CD4-positive, alpha-beta T cell (primary cell): ENCODE measurements around the gene WDR37. TPM values are rescaled to one million over a fixed set of nuclear protein-coding genes. Genes with fewer than 3 reads are reported as not detected.

Source experiments
- ATAC-seq: fragments of 200-7000 bp; cut with Tn5 transposase; one replicate; pipeline ENCODE4 v1.10.0; 2022; ENCODE audit warnings: mild to moderate bottlenecking; ENCODE audit not compliant: poor library complexity
- CTCF ChIA-PET: fragments of 350-600 bp; sonication (Branson Sonifier 250); formaldehyde crosslinking; loops from one replicate; lab custom pipeline; 2021; ENCODE audit warnings: antibody characterized with exemption, inconsistent platforms; lab: Charles Lee
- POLR2A ChIA-PET: fragments of 350-600 bp; sonication (Branson Sonifier 250); formaldehyde crosslinking; loops from one replicate; lab custom pipeline; 2021; ENCODE audit warnings: antibody characterized with exemption, inconsistent platforms; lab: Charles Lee
- DNase-seq, 14 experiments: peaks; one replicate each; pipeline ENCODE4 v3.0.0-alpha.2; 2013 to 2020; ENCODE audit warnings: mixed read lengths in 2 of 14
- H3K27ac ChIP-seq, 2 donors: one replicate each; pipeline versions ENCODE4 v1.5.1 to v1.7.0; 2013; ENCODE audit warnings: low read length in 2 of 2, low read depth in 1 of 2, mild to moderate bottlenecking in 1 of 2
- H3K27me3 ChIP-seq, 2 experiments: 1 replicate in 1 of 2; 2 replicates in 1 of 2; pipeline versions ENCODE4 v1.6.1 to v1.7.0; 2013; ENCODE audit warnings: low read length in 2 of 2, control low read depth in 1 of 2, mild to moderate bottlenecking in 1 of 2, moderate library complexity in 1 of 2; ENCODE audit not compliant: insufficient read depth in 2 of 2, control insufficient read depth in 1 of 2
- H3K36me3 ChIP-seq: one replicate; pipeline ENCODE4 v1.6.1; 2013; ENCODE audit warnings: low read length, control low read depth; ENCODE audit not compliant: insufficient read depth
- H3K4me1 ChIP-seq: one replicate; pipeline ENCODE4 v1.6.1; 2013; ENCODE audit warnings: low read length, control low read depth; ENCODE audit not compliant: insufficient read depth
- H3K4me3 ChIP-seq: one replicate; pipeline ENCODE4 v1.5.1; 2013; ENCODE audit warnings: mild to moderate bottlenecking, low read length, moderate library complexity
- H3K9me3 ChIP-seq, 2 experiments: 1 replicate in 1 of 2; 2 replicates in 1 of 2; pipeline versions ENCODE4 v1.6.1 to v1.7.0; 2013; ENCODE audit warnings: low read length in 2 of 2, mild to moderate bottlenecking in 2 of 2, control low read depth in 1 of 2, moderate library complexity in 1 of 2; ENCODE audit not compliant: control insufficient read depth in 1 of 2, insufficient read depth in 1 of 2
- H3K27ac Mint-ChIP-seq: one replicate; pipeline ENCODE4 v1.8.0; 2020; ENCODE audit warnings: mixed read lengths
- H3K27me3 Mint-ChIP-seq: one replicate; pipeline ENCODE4 v1.8.0; 2021; ENCODE audit warnings: mixed read lengths
- H3K36me3 Mint-ChIP-seq: one replicate; pipeline ENCODE4 v1.8.0; 2021; ENCODE audit warnings: low read depth, mixed read lengths
- H3K4me1 Mint-ChIP-seq: one replicate; pipeline ENCODE4 v1.8.0; 2021; ENCODE audit warnings: low read depth, mixed read lengths
- H3K4me3 Mint-ChIP-seq: one replicate; pipeline ENCODE4 v1.8.0; 2020; ENCODE audit warnings: mild to moderate bottlenecking, mixed read lengths
- H3K9me3 Mint-ChIP-seq: one replicate; pipeline ENCODE4 v1.8.0; 2020; ENCODE audit warnings: mixed read lengths
- CTCF ChIP-seq: fragments of 200-600 bp; IDR thresholded peaks from one replicate; pipeline ENCODE4 v1.8.0; 2022; ENCODE audit warnings: antibody characterized with exemption, mild to moderate bottlenecking
- intact Hi-C, 2 experiments: fragments of 100-400 bp; cut with DNase I in 1 of 2; cut with micrococcal nuclease in 1 of 2; formaldehyde crosslinking; loops; one replicate each; pipeline versions ENCODE4 v1.15.1 to v1.9.0; 2023 to 2025; cut with DNase I, micrococcal nuclease
- total RNA-seq, 174 experiments: library from RNA in 2 of 174; stranded (reverse) in 2 of 174; gene quantifications; one replicate each; pipeline ENCODE4 v1.2.3 and lab custom pipeline; 2021 to 2026

Gene WDR37
- total RNA-seq, 2 experiments from 2014 or later = 17.0 to 17.7 TPM

DNA sequence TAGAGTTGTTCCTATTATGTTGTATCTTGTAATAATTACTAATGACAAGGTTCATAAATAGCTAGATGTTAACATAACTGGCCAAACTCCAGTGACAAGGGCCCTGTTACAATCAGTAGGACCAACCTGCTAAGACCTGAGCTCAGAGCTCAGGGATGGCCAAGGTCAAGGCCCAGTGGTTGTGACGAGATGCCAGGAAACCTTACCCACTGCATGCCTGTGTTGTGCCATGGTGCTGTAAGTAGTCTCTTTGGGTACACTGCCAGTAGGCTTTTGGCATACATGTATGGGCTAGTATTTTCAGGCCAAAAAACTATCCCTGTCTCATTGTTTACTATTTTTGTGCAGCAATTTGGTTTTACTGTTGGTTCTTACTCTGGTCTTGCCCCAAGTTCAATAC is 22.6 kb upstream of the WDR37 start:
- Mint-ChIP-seq H3K4me1 (no peaks in the 10 kb centered on the region), H3K27ac (no peak overlapping the region), H3K9me3 (no peaks in the 10 kb centered on the region), H3K36me3 (peaks cover 19% of the 10 kb centered on the region), H3K27me3 (no peaks in the 10 kb centered on the region), H3K4me3 (no peak overlapping the region)
- no peaks in the 10 kb centered on the region for H3K9me3 ChIP-seq
- H3K36me3 ChIP-seq = peaks cover 12% of the 10 kb centered on the region
- no peaks in the 10 kb centered on the region for H3K27me3 ChIP-seq
- H3K4me3 ChIP-seq = no peak overlapping the region
- H3K27ac ChIP-seq = no peak overlapping the region
- no peak for DNase-seq
- CTCF ChIA-PET = no interaction called here
- peaks cover 5% of the 10 kb centered on the region for H3K4me1 ChIP-seq
- TF ChIP-seq CTCF = no peak
- ATAC-seq = no peak
- POLR2A ChIA-PET = no interaction called here
- intact Hi-C loops = no loop called here

DNA sequence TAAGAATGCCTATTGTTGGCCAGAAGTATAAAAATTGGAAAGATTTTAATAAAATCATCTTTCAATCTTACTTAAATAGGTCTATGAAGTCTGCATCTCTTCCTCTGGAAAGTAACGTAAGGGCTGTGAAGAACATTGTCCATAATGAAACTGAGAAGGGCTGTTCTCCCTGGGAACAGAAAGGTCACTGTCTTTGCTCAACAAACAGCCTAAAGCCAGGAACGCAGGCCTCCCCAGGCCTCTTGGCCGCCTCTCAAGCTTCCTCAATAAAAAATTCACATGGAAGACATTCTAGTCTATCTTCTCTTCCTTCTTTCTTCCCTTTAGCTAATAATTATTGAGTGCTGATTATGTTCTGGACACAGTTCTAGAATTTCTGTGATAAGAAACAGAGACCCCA is 21.4 kb upstream of the WDR37 start:
- Mint-ChIP-seq H3K36me3 (peaks cover 19% of the 10 kb centered on the region), H3K9me3 (no peaks in the 10 kb centered on the region), H3K4me1 (no peaks in the 10 kb centered on the region), H3K4me3 (no peak overlapping the region), H3K27ac (no peak overlapping the region), H3K27me3 (no peaks in the 10 kb centered on the region)
- Histone ChIP-seq H3K9me3 (no peaks in the 10 kb centered on the region), H3K36me3 (peaks cover 12% of the 10 kb centered on the region), H3K4me1 (peaks cover 5% of the 10 kb centered on the region), H3K4me3 (no peak overlapping the region), H3K27ac (no peak overlapping the region), H3K27me3 (no peaks in the 10 kb centered on the region)
- ATAC-seq = no peak
- intact Hi-C loops = no loop called here
- ChIA-PET POLR2A (interaction anchor here (0.9 to 1.6 kb wide), 2 partner anchors 14 to 104 kb away, joined by 3 to 5 read pairs; partner anchors contain the start of gene IDI1), CTCF (no interaction called here)
- no peak for TF ChIP-seq CTCF
- no peak for DNase-seq

DNA sequence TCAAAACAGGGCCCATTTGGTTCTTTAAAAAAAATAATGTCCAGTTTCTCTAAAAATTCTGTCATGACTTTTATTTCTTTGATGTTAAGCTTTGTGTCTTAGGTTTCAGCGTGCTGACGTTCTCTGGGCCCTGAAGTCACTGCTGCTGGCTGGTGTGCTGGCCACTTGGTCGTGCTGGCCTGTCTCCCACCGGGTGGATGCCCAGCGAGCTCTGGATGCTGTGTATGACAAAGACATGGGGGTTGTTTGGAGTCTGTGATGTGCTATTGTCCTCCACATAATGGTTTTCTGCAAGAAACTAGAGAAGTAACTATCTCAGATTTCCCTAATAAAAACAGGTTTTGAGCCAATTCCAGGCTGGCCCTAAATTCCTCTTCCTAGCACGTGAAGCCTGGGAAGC is 21.0 kb upstream of the WDR37 start:
- ATAC-seq = no peak
- H3K27me3 Mint-ChIP-seq = no peaks in the 10 kb centered on the region
- intact Hi-C loops = no loop called here
- no peak overlapping the region for H3K27ac Mint-ChIP-seq
- no peak overlapping the region for H3K27ac ChIP-seq
- POLR2A ChIA-PET = interaction anchor here (0.9 to 1.6 kb wide), 2 partner anchors 14 to 104 kb away, joined by 3 to 5 read pairs; partner anchors contain the start of gene IDI1
- H3K27me3 ChIP-seq = no peaks in the 10 kb centered on the region
- H3K4me1 Mint-ChIP-seq = no peaks in the 10 kb centered on the region
- TF ChIP-seq CTCF = no peak
- H3K4me1 ChIP-seq = peaks cover 5% of the 10 kb centered on the region
- no peaks in the 10 kb centered on the region for H3K9me3 ChIP-seq
- DNase-seq = no peak
- H3K36me3 ChIP-seq = peaks cover 16% of the 10 kb centered on the region
- no peak overlapping the region for H3K4me3 ChIP-seq
- H3K36me3 Mint-ChIP-seq = peaks cover 23% of the 10 kb centered on the region
- no peak overlapping the region for H3K4me3 Mint-ChIP-seq
- CTCF ChIA-PET = no interaction called here
- H3K9me3 Mint-ChIP-seq = no peaks in the 10 kb centered on the region
